ENCODE data around the gene B3GAT3. TPM values are rescaled to one million over a fixed set of nuclear protein-coding genes. Genes with fewer than 3 reads are reported as not detected.
A peak's percentile ranks its signal among the peaks of the same experiment; 100 is the strongest.

B3GAT3 gene
- total and polyA plus RNA-seq, 2 of the 8 experiments (the other 6 are each of a cell fraction or from before 2014, with no cell fraction given): 28.0 to 39.0 TPM

GRCh38 chr11:62591448-62592145 is 30.2 kb downstream of the B3GAT3 start, which contains the start of gene TUT1 (continued):
- TF ChIP-seq RBBP5 (IDR thresholded peaks at IDR 0.05; ENCODE audit: borderline replicate concordance, low read depth, low read length) (peak; percentile 62; the same call in 1 of the 2 replicates), E2F6 (IDR thresholded peaks at IDR 0.05) (peak; percentile 65), ZNF274 (IDR thresholded peaks at IDR 0.05; ENCODE audit: borderline replicate concordance, extremely low read depth, low read length) (no peak), RXRA (IDR thresholded peaks at IDR 0.05; ENCODE audit: insufficient read depth, low read depth, low read length) (no peak), TAF7 (optimal IDR thresholded peaks at IDR 0.05; ENCODE audit: borderline replicate concordance, low read depth, low read length) (peak; percentile 78), CTCF (IDR thresholded peaks at IDR 0.05; ENCODE audit: control extremely low read depth in 1 of 3, insufficient read depth in 1 of 3, low read depth in 1 of 3, low read length in 3 of 3) (no peak), EP300 (IDR thresholded peaks at IDR 0.05; ENCODE audit: borderline replicate concordance in 1 of 2, low read depth in 2 of 2, low read length in 2 of 2) (peak in 1 of 2 experiments; percentile 71; a peak in 1 of 3 replicates), POU5F1 (IDR thresholded peaks at IDR 0.05; ENCODE audit: low read depth, low read length) (peak; percentile 62; the same call in 1 of the 2 replicates), RFX5 (IDR thresholded peaks at IDR 0.05; ENCODE audit: borderline replicate concordance, low read depth, low read length) (no peak; the same call in 1 of the 2 replicates), TBP (IDR thresholded peaks at IDR 0.05; ENCODE audit: low read depth, low read length) (peak; percentile 91), KDM4A (IDR thresholded peaks at IDR 0.05; ENCODE audit: low read depth, low read length, severe bottlenecking) (peak; percentile 32), ATF2 (IDR thresholded peaks at IDR 0.05; ENCODE audit: low read length) (peak; percentile 95), MAX (IDR thresholded peaks at IDR 0.05) (peak; percentile 79), EZH2 (IDR thresholded peaks at IDR 0.05; ENCODE audit: low read depth, low read length, severe bottlenecking) (no peak), RNF2 (IDR thresholded peaks at IDR 0.05; ENCODE audit: borderline replicate concordance, low read depth, low read length, missing control alignments, poor library complexity, severe bottlenecking) (no peak), KDM5A (IDR thresholded peaks at IDR 0.05; ENCODE audit: low read length) (peak; percentile 79; the same call in 1 of the 2 replicates)

All from H1 (cell line).